GM12874 (cell line): ENCODE measurements around the gene PRKX.

Experiments
- TF ChIP-seq, protein P1 (sequence below): IDR thresholded peaks from 2 replicates; pipeline ENCODE4 v1.5.1; 2011; ENCODE audit warnings: low read depth, mild to moderate bottlenecking, control low read depth, low read length, moderate library complexity; ENCODE audit not compliant: insufficient read depth

The PRKX gene

DNA sequence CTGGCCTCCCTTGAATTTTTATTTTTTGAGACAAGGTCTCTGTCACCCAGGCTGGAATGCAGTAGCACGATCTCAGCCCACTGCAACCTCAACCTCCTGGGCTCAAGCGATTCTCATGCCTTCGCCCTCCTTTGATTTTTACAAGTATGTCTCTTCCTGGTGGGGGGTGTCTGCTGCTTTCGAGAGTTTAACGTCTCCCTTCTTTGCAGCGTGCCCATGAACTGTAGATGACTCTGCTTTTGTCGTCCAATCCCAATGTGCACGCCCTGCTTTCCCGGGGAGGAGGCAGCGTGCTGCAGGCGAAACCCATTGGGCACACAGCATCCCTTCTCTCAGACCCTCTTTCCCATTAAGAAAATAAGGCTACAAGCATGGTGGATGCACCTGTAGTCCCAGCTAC lies 7.0 kb downstream of the PRKX start:
- TF ChIP-seq, protein P1, sequence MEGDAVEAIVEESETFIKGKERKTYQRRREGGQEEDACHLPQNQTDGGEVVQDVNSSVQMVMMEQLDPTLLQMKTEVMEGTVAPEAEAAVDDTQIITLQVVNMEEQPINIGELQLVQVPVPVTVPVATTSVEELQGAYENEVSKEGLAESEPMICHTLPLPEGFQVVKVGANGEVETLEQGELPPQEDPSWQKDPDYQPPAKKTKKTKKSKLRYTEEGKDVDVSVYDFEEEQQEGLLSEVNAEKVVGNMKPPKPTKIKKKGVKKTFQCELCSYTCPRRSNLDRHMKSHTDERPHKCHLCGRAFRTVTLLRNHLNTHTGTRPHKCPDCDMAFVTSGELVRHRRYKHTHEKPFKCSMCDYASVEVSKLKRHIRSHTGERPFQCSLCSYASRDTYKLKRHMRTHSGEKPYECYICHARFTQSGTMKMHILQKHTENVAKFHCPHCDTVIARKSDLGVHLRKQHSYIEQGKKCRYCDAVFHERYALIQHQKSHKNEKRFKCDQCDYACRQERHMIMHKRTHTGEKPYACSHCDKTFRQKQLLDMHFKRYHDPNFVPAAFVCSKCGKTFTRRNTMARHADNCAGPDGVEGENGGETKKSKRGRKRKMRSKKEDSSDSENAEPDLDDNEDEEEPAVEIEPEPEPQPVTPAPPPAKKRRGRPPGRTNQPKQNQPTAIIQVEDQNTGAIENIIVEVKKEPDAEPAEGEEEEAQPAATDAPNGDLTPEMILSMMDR = no peak

DNA sequence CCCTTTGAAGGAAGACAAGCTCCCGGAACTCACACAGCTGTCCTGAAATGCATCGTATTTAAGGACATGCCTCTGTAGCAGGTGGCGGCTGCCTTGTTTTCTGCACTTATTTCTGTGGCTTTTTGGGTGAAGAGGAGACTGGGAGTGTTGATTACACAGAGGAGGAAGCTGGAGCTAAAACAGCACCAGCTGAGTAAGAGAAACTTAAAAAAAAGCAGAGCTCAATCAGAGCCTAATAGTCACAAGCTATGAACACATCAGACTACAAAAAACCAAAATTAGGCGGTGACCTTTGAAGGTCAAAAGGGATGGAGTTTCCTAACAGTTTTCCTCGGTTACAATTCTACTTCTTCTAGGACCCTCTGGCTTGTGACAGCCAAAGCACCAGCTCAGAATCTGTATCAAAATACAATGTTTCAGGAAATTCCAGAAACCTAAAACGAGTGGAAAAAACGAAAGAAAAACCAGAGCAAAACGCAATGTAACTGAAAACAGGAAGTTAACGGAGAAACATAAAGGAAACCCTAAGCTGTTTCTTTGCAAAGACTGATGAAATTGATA lies 13.5 kb downstream of the PRKX start:
- TF ChIP-seq, protein P1 = no peak

DNA sequence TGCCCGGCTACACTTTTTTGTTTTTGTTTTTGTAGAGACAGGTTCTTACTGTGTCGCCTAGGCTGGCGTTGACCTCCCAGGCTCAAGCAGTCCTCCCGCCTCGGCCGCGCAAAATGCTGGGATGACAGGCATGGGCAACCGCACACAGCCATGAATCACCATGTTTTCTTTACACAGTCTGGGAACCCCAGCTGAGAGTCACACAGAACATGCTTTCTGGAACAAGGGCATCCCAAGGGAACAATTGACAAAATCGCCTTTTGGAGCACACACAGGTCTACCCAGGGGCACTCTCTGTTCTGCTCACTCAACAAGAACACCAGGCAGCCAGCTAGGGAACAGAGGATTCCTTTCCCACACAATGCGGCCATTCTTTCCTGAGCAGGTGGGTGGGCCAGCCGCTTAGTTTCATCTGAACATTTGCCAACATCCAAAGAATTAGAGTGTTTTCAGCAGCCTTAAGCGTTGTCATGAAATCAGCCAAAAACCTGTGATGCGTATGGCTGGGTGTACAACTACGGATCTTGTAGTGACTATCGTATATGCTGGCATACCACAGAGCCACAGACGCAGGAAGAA lies 15.7 kb downstream of the PRKX start:
- TF ChIP-seq, protein P1 = no peak

DNA sequence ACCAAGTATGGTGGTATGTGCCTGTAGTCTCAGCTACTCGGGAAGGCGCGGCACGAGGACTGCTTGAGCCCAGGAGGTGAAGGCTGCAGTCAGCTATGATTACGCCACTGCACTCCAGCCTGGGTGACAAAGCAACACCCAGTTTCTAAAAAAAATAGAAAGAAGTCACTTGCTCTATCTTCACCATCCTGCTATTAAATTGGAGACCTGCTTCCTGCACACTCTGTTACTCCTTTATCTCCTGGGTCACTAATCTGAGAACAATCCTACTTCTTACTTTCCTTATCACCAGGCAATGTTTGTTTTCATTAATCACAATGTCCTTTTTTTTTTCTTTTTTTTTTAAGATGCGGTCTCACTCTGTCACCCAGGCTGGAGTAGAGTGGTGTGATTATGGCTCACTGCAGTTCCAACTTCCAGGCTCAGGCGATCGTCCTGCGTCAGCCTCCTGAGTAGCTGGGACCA lies 16.2 kb downstream of the PRKX start:
- TF ChIP-seq, protein P1 = no peak

DNA sequence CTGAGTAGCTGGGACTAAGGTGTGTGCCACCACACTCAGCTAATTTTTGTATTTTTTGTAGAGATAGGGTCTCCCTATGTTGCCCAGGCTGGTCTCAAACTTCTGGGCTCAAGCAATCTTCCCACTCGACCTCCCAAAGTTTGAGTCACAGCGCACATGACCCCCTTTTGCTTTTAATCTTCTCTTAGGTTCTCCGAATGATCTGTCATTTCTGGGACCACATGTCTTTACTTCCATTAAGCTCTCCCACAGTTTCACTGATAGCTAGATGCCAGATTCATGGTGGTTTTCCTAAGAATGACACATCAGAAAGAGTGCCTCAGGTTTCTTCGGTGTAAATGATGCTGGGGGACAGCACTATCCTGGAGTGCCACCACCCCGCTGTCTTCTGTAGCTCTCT lies 17.9 kb downstream of the PRKX start:
- TF ChIP-seq, protein P1 = no peak

DNA sequence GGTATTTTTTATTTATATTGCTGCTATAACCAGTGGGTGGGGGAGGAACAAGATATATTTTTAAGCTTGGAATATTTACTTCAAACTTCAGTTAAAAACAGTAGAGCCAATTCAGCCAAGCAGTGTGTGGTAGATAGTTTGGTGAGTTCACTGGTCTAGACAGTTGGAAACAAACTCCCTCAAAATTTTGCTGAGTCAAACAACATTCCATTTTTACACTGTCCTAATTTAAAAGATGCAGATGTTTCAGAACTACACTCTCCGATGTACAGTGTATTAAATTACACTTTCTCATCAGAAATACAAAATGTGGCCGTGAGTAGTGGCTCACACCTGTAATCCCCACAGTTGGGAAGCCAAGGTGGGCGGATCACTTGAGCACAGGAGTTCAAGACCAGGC lies 23.3 kb downstream of the PRKX start:
- TF ChIP-seq, protein P1 = no peak

DNA sequence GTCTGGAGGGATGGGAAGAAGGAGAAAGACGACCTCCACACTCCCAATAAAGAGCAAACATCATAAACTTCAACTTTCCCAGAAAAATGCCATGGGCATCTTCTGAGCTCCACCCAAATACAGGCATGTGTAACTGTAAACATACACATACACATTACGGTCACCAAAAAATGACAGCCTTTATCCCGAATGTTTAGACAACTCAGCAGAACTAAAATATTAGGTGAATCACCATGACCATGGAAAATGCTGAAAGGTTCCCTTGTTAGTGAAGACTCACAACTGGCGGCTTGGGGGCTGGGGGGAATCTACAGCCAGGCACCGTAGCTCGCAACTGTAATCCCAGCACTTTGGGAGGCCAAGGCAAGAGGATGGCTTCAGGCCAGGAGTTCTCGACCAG lies 33.0 kb downstream of the PRKX start:
- TF ChIP-seq, protein P1 = no peak
